ENCODE results near the gene LRFN4.

DNA sequence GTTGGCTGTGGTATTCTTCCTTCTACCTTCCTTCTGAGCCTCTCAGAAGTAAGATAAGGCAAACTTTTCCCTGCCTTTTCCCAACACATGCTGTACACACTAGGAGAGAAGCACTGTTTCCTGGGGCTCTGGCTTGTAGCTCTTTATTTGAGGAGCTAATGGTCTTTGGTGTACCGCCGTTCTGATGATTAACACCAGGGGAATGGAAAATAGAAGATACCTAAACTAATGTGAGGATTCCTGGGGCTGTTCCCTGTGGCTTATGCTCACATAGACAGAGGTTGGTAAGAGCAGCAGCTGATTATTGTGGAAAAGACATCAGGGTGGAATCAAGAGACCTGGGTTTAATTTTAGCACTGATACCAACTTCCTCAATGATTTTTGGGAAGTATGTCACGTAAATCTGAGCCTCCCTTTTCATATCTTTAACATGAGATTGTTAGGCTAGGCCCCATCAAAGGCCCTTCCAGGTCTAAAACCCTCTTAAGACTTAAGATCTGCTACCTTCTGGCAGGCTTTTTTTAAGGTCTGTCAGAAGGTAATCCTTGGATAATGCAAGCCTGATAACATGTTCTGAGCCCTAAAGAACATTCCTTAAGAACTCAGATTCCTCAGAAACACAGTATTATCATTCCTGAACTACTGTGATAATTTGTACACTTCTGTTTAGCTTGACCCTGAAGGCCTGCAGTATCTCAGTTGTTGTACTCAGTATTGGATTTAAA is 38.5 kb upstream of the LRFN4 start:
- TF ChIP-seq, protein P1, sequence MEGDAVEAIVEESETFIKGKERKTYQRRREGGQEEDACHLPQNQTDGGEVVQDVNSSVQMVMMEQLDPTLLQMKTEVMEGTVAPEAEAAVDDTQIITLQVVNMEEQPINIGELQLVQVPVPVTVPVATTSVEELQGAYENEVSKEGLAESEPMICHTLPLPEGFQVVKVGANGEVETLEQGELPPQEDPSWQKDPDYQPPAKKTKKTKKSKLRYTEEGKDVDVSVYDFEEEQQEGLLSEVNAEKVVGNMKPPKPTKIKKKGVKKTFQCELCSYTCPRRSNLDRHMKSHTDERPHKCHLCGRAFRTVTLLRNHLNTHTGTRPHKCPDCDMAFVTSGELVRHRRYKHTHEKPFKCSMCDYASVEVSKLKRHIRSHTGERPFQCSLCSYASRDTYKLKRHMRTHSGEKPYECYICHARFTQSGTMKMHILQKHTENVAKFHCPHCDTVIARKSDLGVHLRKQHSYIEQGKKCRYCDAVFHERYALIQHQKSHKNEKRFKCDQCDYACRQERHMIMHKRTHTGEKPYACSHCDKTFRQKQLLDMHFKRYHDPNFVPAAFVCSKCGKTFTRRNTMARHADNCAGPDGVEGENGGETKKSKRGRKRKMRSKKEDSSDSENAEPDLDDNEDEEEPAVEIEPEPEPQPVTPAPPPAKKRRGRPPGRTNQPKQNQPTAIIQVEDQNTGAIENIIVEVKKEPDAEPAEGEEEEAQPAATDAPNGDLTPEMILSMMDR (IDR thresholded peaks at IDR 0.05; ENCODE audit: poor library complexity, severe bottlenecking) = no peak
- no peak for TF ChIP-seq EZH2 (IDR thresholded peaks at IDR 0.05; ENCODE audit: borderline replicate concordance, insufficient read depth, low read length, poor library complexity, severe bottlenecking)
- TF ChIP-seq, protein P2, sequence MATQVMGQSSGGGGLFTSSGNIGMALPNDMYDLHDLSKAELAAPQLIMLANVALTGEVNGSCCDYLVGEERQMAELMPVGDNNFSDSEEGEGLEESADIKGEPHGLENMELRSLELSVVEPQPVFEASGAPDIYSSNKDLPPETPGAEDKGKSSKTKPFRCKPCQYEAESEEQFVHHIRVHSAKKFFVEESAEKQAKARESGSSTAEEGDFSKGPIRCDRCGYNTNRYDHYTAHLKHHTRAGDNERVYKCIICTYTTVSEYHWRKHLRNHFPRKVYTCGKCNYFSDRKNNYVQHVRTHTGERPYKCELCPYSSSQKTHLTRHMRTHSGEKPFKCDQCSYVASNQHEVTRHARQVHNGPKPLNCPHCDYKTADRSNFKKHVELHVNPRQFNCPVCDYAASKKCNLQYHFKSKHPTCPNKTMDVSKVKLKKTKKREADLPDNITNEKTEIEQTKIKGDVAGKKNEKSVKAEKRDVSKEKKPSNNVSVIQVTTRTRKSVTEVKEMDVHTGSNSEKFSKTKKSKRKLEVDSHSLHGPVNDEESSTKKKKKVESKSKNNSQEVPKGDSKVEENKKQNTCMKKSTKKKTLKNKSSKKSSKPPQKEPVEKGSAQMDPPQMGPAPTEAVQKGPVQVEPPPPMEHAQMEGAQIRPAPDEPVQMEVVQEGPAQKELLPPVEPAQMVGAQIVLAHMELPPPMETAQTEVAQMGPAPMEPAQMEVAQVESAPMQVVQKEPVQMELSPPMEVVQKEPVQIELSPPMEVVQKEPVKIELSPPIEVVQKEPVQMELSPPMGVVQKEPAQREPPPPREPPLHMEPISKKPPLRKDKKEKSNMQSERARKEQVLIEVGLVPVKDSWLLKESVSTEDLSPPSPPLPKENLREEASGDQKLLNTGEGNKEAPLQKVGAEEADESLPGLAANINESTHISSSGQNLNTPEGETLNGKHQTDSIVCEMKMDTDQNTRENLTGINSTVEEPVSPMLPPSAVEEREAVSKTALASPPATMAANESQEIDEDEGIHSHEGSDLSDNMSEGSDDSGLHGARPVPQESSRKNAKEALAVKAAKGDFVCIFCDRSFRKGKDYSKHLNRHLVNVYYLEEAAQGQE (IDR thresholded peaks at IDR 0.05; ENCODE audit: borderline replicate concordance) = no peak
- no peak for TF ChIP-seq TAF1 (IDR thresholded peaks at IDR 0.05; ENCODE audit: low read depth)
- no peak for TF ChIP-seq POLR2AphosphoS5 (IDR thresholded peaks at IDR 0.05)
- TF ChIP-seq RAD21 (conservative IDR thresholded peaks at IDR 0.05) = no peak

All from neural cell (in vitro differentiated cells).